DMS114 treated with DMSO at 0.1 percent for 48 hours (cell line): ENCODE data around the gene CCNY.

Experiments
- DNase-seq: peaks from one replicate; lab custom pipeline; 2025; ENCODE audit not compliant: unreplicated experiment; lab: John Stamatoyannopoulos, UW

The CCNY gene

DNA sequence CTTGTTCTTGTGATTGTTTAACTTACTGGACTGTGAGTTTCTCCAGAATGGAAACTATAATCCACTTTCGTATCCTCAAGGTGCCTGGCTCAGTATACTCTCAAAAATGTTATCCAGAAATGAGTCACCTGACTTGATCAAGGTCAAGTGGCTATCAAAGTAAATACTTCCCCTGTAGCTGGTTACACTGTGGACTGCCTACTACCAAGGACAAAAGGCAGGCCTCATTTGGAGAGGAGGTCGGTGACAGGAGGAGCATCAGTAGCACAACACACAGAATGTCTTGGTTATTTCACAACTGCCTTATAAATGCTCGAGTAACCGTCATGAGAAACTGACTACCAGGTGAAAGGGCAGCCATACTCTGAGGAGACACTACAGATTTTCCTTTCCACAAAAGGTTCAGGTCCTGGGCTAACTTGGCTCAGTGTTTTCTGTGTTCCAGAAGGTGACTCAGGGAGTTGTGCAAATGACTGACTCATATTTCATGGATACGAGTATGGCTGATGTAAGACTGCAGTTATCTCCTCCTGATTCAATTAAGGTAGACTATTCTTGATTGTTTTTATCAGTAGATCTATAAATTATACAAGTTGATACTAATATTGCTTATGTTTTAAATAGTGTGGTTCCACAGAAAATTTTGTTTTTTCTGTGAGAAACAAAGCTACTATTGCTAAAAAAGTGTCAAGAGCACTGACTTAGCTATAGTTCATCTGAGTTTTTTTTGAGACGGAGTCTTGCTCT lies 4.2 kb upstream of the CCNY start:
- DNase-seq = no peak

DNA sequence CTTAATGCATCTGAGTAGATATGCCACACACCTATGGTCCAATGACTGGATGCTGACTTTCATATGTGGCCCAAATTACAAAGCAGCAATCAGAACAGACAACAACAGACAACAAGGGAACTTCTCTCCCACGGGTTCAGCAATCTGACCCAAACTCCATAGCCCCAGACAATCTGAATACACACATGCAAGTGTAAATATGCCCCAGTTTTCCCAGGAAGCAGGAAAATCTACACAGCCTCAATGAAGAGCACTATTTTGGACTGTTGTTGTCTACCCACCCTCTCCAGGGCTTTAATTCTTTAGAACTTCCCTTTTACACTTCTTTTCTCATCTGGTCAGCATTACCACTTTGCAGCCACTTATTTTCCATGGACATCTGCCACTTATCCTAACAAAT lies 2.0 kb upstream of the CCNY start:
- no peak for DNase-seq

DNA sequence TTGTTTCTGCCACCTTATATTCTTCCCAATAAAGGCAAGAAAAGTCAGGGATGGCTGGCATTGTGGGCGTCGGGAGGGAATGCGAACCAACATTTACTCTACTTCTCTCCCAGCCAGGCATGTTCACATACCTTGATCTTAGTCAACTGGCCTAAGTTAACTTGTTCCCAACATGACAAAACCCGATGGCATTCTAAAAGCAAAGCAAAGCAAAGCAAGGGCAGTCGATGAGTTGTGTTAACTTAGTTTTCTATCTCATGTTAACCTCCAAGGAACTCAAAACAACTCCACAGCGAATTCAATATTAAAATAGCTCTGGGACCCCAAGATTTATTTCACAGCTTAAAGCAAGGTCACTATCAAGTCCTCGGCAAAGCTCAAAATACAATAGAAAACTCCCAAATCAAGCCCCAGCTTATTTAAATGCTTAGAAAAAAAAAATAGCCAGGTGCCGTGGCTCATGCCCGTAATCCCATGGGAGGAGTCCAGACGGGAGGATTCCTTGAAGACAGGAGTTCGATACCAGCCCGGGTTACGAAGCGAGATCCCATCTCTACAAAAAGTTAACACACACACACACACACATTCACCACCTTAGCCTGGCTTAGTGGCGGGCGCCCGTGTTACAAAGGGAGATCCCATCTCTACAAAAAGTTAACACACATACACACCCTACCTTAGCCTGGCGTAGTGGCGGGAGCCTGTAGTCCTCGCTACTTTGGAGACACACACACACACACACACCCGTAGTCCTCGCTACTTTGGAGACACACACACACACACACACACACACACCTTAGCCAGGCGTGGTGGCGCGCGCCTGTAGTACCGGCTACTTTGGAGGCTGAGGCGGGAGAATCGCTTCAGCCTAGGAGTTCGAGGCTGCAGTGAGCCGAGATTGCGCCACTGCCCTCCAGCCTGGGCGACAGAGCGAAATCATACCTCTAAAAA lies 901 bp upstream of the CCNY start:
- no peak for DNase-seq

DNA sequence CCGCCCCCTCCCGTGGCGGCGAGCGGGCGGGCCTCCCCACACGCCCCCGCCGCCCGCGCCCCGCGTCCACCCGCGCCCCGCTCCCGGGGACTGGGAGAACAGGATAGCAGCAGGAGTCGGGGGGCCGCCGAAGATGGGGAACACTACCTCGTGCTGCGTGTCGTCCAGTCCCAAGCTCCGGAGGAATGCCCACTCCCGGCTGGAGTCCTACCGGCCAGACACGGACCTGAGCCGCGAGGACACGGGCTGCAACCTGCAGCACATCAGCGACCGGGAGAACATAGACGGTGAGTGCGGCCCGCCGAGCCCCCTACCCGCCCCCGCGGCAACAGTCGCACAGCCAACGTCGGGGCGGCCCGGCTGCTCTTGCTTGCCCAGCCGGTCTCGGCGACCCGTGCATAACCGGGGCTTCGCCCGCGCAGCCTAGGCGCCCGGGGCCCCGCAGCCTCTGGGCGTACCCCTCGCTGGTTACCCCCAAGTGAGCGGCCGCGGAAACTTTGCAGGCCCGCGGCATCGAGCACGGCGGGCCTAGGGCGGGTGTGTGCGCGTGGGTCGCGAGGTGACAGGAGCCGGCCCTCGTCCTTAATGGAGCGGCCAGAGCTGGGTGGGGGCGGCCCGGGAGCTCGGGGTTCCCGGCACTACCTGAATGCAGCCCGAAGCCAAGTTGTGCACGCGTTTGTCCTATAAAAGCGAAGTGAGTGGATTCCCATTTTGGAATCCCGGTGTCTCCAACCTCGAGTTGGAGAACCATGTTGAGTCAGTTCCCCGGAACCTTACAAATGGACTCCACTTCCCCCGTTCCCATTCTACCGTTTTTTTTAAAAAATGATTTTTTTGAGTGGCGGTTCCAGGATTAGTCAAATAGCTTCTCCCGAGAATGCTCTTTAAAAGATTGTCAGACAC lies 863 bp downstream of the CCNY start:
- no peak for DNase-seq

GRCh38 chr10:35339942-35340341 lies 3.6 kb downstream of the CCNY start:
- no peak for DNase-seq

DNA sequence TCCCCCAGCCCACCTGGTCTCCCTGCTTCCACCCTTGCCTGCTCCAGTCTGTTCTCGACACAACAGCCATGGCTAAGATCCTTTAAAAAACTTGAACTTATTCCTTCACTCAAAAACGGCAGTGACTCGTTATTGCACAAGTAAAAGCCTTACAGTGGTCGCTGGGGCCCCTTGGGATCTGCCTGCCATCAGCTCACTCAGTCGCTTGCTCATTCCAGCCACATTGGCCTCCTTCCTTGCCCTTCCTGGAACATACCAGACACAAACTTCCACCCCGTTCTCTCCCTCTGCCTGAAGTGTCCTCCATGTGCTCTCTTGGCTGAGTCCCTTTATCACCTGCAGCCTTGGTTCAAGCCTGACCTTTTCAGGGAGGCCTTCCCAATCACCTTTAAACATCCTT lies 4.7 kb downstream of the CCNY start:
- no peak for DNase-seq

GRCh38 chr10:35341521-35341920 lies 5.2 kb downstream of the CCNY start:
- DNase-seq = no peak

DNA sequence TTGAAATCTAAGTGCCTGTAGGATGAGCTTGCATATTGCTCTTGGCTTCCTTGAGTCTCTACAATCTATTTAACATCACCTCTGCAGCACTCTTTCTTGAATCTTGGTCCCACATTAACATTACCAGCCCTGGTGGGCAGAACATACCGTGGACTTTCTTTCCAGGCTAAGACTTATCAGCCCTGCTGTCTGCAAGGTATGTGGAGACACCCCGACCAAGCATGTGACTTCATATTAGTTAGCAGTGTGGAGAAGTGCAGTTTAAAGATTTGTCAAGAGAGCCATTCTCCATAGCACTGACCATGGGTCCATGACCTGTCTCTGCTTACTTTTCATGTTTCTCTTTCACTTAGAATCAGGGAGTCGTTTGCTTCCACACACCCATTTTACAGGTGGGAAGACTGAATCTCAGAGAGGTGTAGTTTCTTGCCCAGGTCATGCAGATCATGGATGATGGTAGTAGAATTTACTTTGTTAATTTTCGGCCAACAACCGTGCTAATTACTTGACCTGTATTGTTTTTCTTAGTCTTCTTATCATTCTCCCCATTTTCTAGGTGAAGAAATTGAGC lies 6.0 kb downstream of the CCNY start:
- DNase-seq = no peak

DNA sequence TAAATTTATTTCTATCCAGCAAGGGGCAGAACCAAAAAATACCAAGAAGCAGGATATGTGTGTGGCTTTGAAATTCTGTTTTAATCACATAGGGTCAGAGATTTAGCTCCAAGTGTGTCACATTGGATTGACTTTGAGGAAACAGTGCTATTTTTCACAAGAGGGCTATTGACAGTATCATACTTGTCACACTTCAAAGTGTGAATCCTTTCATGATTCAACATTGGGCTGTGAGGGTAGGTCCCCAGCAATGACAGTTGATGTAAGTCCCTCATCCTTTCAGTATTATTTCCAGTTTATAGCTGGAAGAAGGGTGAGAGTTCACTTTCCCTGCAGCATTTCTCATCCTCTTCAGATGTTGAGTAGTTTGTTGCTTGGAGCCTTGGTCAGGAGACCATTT lies 7.4 kb downstream of the CCNY start:
- DNase-seq = no peak

DNA sequence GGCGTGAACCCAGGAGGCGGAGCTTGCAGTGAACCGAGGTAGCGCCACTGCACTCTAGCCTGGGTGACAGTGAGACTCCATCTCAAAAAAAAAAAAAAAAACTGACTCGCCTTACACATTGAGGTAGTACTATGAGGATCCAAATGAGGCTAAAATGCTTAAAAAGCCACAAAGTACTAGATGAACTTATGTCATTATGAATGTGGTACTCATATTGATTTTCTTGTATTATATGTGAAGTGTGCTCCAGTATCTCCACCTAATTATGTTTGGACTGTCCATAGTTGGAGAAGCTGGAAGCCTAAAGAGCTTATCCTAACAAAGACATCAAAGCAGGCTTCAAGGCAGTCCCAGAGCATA lies 9.1 kb downstream of the CCNY start:
- no peak for DNase-seq

- no peak for DNase-seq
Measured at GRCh38 chr10:35346248-35346647, 9.9 kb downstream of the CCNY start.

DNA sequence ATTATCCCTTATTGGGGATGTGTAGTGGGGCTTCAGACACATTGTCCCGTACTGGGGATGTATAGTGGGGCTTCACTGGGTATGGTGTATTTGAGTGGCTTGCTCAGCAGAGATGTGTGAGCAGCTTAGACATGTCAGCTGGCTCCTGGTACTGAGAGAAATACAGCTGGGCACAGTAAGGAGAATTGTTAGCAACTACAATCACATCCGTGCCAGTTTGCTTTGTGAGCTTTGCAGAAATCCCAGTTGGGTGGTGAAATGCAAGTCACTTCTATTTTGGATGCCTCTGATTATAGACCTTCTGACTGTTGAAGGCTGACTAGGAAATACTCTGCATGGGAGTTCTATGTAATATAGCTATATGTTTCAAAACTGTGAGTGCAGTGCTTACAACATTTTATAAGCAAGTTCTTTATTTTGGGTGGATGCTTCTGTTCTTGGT lies 10.8 kb downstream of the CCNY start:
- DNase-seq = no peak

DNA sequence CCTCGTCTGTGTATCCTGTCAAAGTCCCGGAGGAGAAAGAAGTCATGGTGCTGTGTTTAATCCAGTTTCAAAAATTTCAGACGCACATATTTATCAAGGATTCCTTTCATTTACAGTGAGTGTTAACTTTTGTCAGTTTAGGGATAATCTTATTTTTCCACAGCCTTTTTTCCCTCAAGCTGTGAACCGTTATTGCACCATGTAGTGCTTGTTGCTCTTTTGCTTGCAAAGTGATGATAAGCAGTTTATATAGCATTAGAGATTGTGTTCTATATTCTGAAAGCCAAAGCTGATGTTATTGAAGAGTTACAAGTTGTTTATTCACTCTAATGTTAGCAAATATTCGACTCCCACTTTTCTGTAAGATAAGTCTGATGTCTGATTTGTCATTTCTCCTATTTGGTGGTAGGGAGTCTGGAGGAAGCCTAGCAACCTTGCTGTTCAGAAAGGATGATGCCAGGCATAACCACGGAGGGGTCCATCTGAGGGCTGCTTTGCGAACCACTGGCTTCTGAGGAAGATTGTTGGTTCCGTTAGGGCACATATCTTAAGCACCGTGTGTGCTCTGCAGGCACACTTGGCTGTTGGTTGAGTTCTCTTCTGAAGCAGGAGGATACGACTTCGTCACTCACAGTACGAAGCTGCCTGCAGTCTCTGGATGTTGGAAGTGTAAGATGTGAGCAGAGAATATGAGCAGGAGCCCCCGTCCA lies 11.7 kb downstream of the CCNY start:
- DNase-seq = no peak

GRCh38 chr10:35348609-35349388 lies 12.5 kb downstream of the CCNY start:
- no peak for DNase-seq

- no peak for DNase-seq
Measured at GRCh38 chr10:35349389-35349915, 13.1 kb downstream of the CCNY start.

DNA sequence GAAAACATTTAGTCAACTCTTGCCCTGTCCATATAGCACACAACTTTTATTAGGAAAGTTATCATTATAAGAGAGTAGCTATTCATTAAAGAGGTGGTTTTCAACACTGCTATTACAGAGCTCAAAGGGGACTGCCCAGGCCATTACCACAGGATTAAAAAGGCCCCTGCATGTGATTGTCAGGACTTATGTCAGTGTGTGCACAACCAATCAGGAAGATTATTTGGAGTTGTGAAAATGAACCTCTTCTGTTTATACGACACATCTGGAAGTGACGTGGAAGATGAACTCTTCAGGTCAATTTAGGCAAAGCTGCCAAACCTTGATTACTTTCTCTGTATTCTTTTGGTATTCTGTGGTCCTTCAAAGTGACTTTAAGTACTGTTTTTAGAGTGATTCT lies 14.7 kb downstream of the CCNY start:
- DNase-seq = no peak

DNA sequence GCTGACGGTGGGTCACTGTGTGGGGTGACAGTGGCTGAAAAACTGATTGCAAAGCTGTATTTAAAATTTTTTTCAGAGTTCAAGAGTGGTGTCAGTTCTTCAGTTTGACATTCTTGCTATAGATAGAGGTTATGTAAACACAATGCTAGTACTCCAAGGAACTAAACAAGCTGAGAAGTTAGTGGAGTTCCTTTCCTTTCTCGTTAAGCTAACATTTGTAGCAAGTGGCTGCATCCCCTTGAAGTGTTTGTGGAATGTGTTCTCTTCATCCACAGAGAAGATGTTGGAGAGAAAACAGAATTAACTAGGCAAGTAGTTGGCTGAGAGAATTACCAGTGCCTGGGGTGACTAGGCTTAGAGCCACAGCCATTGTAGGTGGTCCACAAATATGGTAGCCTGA lies 15.8 kb downstream of the CCNY start:
- DNase-seq = no peak

GRCh38 chr10:35352512-35352911 lies 16.2 kb downstream of the CCNY start:
- no peak for DNase-seq

GRCh38 chr10:35353395-35353794 lies 17.1 kb downstream of the CCNY start:
- no peak for DNase-seq
